NCI-H69 (cell line): ENCODE measurements around the gene RPS24.

ENCODE experiments used
- DNase-seq: peaks from one replicate; lab custom pipeline; 2025; lab: John Stamatoyannopoulos, UW

The RPS24 gene

DNA sequence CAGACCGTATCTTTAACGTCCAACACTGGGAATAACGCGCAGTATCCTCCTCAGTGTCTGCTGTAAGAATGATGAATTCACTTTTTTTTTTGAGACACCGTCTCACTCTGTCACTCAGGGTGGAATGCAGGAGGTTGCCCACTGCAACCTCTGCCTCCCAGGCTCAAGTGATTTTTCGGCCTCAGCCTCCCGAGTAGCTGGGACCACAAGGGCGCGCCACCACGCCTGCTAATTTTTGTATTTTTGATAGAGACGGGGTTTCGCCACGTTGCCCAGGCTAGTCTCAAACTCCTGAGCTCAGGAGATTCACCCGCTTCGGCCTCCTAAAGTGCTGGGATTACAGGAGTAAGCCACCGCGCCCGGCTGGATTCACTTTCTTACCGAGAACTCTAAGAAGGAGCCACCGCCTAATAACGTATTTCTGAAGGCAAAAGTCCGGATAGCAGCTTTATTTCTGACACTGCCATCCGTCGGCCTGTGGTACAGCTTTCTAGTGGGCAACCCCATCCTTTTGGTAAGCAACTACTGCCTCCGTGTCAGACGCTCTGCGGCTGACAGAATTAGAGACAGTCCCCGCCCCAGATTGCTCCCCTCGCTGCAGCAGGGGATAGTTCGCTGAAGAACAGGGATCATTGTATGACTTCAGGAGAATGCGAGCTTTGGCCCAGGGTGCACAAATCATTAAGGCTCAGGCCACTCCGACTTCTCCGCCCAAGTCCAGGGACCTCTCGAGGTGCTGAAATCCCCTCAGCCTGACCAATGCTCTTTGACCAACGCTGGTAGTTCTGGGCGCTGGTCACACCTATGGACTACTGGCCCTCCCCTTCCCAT, 5.0 kb upstream of the RPS24 start:
- DNase-seq, result no peak

DNA sequence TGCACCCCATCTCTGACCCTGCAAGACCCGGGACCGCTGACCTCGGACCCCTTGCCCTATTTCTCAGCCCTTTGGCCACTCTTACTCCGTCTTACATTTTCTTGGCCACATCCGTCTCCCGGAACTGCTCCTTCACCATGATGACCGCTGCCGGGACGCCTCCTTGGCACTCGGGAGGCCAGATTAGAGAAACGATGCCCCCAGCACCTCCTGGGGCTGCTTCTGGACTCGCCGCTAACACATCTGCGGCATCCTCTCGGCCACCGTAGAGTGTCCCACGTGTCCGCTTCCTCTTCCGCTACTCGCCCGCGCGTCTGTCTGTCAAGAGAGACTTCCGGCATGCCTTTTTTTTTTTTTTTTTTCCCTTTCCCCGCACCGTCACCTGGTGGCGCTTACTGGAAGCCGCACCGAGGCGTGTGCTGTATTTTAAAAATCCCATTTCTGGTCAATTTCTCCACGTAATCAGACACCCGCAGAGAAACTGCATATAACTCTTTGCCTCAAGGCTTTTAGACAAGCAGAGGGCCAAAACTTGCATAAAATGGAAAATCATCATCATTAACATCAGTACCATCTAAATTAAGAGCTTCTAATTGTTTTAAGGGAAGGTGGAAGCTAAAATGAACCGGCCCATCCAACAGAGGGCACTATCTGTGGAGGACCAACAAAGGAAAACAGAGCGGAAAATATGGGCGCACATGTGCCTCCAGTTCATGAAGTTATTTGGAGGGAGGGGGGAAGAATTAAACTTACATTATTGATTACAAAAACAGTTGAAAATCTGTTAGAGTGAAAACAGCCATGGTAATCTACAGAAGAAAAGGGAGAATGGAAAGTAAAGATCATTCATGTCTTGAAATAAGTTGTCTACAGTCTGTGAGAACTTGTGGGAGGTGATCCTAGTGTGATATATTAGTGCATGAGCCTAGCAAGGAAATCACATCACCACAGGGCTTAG, 4.1 kb upstream of the RPS24 start, which contains the start of gene POLR3A:
POLR3A (minus strand) TSS at position 247 of the 958 bp plus-strand sequence; CDS start at position 139, 108 bp downstream.
- peak; percentile 95 for DNase-seq

DNA sequence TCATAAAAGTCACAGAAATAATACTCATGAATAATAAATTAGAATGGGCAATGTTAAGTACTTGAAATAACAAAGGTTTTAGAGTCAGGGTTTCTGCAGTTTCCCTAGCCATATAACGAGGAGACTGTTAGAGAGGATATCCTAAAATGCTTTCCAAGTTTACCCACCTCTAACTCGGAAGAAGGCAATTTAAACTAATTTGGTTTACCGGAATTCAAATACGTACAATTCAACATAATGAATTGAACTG, 351 bp upstream of the RPS24 start:
- no peak for DNase-seq

DNA sequence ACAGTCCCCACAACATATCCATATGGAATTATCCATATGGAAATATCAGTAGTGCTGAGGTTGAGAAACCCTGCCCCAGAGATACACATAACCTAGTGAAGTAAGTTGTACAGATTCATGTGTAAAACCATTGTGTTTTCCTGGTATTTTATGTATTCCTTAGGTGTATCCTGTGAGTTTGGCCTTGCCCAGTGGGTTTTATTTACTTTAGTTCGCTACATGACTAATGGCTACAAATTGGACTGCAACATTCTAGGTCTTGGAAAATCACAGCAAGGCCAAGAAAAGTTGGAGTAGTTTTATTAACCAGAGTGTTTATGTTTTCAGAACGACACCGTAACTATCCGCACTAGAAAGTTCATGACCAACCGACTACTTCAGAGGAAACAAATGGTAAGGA, 1.4 kb downstream of the RPS24 start:
- no peak for DNase-seq

DNA sequence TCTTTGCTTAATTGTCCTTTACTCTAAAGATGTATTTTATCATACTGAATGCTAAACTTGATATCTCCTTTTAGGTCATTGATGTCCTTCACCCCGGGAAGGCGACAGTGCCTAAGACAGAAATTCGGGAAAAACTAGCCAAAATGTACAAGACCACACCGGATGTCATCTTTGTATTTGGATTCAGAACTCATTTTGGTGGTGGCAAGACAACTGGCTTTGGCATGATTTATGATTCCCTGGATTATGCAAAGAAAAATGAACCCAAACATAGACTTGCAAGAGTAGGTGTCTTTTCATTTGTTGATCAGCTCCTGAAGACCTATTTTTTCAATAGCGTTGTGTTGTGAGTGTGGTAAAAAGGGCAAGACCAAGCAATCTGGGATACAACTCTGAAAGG, 1.8 kb downstream of the RPS24 start:
- no peak for DNase-seq

DNA sequence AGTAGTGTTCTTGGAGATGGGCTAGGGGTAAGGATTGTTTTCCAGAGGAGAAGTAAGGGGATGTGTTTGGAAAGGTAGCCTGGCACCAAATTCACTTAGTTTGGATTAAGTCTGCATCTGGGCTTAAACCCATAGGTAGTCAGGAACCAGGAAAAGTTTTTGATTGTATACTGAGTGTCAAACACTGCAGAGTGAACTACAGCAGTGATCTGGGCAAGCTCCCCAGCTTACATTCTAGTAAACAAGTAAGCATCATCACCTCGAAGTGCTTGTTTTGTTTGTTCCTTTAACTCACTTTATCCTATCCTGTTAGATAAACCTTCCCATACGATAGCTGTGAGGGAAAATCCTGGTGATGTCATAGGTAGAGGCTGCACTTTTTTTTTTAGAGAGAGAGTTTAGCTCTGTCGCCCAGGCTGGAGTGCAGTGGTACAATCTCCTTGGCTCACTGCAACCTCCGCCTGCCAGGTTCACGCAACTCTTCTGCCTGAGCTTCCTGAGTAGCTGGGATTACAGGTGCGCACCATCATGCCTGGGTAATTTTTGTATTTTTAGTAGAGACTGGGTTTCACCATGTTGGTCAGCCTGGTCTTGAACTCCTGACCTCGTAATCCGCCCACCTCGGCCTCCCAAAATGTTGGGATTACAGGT, 2.4 kb downstream of the RPS24 start:
- DNase-seq, result no peak

DNA sequence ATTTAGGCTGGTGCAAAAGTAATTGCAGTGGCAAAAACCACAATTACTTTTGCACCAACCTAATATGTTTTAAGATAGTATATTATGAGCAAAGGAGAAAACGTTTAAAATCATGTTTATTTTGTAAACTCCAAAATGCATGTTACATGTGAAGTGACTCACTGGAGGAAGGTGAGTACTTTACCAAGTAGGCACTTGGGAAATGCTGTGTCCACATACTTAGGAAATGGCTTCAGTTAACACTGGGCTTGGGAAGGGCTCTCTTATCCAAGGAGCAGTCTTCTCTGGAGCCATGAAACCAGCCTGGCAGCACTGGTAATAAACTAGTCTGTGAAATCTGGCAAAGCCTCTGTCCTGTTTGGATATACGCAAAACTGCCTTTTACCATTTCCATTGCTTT, 4.4 kb downstream of the RPS24 start:
- no peak for DNase-seq

DNA sequence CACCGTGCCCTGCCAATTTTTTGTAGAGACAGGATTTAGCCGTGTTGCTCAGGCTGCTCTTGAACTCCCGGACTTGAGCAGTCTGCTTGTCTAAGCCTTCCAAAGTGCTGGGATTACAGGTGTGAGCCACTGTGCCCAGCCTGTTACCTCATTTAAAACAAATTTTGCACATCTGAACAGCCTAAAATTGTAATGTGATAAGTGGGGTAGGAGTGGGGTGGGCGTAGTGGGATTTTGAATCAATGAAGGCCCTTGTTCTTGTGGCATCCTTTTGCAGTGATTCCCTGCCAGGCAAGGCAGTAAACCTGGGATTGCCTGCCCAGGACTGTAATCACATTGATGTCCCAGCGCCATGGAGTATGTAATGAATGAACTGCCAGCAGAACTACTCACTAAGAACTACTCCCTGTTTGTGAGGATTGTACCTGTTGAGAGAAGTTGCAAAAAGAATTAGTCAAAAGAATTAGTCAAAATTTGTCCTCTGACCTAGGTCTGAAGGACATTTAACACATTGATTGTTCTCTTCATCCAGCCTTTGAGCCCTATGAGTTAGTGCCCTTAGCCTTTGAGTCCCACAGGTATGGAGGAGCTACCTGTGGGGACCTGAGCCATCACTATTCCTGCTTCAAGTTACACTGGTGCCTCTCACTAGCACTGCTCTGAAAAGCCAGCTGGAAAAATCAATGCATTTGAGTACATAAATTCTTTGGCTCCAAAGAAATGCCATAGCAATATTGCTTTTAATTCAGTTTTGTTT, 5.3 kb downstream of the RPS24 start:
- DNase-seq, result no peak

DNA sequence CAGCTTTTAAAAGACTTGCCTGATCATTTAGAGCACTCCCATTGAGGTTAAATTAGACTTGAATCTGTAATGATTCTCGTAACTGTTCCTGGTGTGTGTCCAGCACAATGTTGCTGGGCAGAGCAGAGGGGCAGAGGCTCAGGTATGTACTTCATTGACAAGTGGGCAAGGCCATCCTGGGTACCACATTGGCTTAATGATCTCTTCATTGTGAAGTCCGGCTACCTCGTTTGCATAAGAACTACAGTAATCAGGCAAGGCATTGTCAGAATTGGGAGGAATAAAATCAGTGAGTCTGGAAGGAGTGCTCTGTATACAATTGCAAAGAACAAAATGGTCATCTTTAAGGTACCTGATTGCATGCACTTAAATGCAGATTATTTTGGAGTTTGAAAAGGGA, 6.1 kb downstream of the RPS24 start:
- no peak for DNase-seq

DNA sequence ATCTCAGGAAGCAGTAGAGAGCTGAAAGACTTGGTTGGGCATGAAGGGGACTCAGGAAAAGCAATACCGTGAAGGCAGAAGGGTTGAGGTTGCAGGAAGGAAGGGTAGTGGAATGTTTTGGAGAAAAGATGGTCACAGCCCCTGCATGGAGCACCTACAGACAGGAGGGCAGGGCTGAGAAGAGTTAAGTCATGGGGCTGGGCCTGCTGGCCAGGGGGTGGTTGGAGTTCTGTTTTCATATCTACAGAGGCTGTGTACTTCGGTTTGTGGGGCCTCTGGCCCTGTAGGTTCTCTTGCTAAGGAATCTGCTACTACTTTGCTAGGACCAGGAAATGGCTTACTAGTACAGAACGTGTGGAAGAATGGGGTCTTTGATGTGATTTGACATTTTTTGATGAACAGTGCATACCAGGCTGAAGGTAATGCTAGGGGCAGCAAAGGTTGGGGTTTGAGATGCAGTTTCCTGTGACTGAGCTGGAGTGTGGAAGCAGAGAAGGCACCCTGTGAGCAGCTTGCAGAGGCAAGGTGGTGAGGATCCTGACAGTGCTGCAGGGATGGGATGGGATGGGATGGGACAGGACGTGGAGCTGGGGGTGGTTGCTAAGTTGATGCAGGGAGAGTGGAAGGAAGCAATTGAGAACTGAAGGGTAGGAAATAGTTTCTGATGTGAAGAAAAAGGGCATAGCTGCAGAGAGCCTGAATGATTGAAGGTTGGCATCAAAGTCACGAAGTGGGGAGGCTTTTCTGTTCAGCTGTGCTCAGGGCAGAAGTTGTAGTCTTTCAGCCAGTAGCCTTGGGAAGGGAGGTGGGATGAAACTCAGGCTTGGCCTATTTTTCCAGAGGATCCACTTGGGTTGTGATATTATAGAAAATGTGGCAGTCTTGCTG, 7.8 kb downstream of the RPS24 start:
- no peak for DNase-seq

DNA sequence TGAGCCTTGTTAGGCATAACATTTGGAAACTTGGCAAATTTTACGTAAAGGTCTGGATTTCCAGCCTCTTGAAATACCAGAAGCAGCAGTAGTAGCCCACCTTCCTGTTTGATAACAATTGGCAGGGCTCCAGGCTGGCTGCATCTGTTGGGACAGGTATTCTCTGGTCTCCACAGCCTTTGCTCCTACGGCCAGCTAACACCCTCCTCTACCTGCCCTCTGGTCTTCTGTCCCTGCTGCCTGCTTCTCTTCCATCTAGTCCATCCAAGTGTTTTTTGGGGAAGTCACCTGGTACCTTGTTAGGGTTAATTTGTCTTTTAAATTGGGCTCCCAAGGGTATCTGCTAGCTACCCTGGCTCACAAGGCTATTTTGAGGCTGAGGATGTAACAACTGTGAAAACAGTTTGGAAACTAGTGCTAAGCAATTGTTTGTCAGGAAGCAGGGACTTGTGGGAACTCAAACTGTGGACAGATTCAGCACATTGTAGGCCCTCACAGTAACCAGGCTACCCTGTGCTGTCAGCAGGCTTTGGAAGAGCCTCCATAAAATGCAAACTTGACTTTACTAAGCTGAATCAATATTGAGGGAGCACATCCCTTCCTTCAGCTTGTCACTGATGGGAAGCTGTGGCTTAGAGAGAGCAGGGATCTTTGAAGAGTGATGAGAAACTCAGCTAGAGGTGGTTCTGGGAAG, 8.5 kb downstream of the RPS24 start:
- DNase-seq, result no peak

DNA sequence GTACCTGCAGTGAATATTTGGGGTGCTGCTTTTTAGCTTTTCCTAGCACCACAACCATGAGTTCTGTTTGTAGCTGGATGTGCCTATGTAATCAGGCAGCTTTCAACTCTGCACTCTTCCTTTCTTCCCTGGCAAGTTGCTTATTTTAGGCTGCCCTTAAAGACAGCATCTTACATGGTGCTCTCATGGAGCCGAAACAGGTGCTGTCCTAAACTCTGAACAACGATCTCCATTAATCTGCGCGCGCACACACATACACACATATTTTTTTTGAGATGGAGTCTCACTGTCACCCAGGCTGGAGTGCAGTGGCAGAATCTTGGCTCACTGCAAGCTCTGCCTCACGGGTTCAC, 9.1 kb downstream of the RPS24 start:
- no peak for DNase-seq

DNA sequence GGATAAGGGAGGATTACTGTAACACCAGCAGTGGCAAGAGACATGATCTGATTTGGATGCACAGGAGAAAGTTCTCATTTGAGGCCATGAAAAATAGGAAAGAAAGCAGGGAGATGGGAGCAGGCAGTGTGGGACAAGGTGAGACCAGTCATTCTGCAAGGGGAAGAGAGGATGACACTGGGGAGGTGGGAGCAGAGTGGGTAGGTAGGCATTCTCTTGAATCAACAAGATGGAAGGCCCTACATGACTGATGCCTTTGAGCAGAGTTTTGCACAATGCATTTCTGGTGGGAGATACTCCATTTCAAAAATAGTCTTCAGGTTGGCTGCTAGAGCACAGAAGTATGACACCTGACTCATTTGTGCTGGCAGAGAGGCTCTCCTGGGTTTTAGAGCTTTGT, 10.5 kb downstream of the RPS24 start:
- no peak for DNase-seq

DNA sequence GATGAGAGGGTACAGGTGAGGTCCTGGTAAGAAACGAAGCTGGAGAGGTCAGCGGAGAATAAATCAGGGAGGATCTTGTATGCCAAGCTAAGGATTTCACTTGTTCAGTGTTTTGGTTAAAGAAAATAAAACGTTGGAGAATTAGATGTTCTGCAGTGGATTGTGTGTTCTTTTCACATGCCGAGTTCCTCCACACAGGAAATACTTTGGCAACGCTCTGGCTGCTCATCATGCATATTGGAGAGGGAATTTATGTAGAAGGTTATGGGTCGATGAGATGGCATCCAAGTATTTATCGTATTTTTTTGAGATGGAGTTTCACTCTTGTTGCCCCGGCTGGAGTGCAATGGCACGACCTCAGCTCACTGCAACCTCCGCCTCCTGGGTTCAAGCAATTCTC, 11.0 kb downstream of the RPS24 start:
- DNase-seq, result no peak

DNA sequence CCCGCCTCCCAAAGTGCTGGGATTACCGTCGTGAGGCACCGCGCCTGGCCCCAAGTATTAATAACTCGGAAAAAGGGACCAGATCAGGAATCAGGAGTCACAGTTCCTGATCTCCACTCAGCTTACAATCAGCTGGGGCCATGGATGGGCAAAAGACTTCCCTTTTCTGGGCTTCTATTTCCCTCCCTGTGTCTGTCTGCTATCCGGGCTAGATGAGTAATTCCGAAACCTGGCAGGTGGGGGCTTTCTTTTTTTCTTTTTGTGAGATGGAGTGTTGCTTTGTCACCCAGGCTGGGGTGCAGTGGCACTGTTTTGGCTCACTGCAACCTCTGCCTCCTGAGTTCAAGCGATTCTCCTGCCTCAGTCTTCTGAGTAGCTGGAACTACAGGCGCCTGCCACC, 11.6 kb downstream of the RPS24 start:
- no peak for DNase-seq

DNA sequence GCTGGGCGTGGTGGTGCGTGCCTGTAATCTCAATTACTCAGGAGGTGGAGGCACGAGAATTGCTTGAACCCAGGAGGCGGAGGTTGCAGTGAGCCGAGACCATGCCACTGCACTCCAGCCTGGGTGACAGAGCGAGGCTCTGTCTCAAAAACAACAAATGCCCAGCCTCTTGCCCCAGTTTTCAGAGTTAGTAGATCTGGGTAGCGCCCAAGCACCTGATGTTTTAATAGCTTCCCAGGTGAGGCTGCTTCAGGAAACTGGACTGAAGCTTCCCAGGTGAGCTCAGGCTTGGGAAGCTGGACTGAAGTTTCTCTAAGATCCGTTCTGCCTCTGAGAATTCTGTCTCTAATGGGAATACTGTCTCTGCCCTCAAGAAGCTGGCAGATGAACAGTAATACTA, 12.2 kb downstream of the RPS24 start:
- no peak for DNase-seq

DNA sequence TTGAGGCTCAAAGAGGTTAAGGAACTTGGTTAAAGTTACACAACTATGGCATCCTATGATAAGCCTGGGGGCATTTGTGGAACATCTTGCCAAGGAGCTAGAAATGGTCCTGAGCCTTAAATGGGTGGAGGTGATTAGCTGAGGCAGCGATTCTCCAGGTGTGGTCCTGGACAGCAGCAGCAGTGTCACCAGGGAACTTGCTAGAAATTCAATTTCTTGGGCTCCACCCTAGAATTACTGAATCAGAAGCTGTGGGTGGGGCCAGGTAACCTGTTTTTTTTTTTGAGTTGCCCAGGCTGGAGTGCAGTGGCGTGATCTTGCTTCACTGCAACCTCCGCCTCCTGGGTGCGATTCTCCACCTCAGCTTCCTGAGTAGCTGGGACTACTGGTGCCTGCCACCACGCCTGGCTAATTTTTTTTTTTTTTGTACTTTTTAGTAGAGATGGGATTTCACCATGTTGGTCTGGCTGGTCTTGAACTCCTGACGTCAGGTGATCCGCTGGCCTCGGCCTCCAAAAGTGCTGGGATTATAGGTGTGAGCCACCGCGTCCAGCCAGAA, 13.1 kb downstream of the RPS24 start:
- no peak for DNase-seq

DNA sequence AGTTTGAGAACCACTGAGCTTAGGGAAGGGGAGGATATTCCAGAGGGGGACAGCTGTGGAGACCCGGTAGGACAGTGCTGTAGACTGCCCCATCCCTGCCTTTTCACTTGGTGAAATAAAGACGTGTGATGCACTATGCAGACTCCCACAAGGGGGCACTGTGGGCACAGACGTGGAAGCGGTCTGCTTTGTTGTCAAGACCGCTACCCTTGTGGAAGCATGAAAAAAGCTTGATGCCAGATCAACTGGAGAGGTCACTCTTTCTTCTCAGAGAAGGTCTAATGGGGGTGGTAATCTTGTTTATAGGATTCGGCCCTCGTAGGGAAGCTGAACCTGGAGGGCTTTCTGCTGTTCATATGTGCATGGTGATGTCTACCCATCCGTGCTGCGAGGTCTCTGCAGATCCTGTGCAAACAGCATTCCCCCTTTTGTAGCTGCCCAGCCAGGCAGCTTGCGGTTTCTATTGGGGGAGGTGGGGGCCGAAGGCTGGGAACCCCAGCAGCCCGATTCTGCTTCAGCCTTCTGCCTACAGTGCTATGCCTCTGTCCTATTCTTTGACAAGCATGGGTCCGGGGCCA, 13.7 kb downstream of the RPS24 start:
- peak; percentile 76 for DNase-seq

DNA sequence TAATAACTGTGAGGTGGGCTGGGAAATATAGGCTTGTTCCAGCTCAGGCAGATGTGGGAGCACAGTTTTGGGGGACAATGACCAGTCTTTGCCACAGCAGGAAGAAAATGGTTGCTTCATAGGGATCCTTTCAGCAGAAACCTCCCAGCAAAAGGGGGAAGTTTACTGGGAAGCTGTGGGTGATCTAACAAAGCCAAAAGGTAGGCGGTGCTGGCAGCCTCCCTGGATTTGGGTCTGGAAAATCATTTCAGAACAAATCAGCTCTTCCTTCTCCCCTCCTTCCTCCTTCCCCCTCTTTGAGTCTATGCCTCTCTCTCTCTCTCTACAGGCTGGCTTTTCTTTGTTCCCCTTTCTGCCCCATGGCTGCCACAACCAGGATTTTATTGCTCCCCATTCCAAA, 16.2 kb downstream of the RPS24 start:
- DNase-seq, result no peak
